NCI-H1694 treated with DMSO at 0.1 percent for 48 hours (cell line): ENCODE results near the gene ADAMTSL1.

Source experiments
- DNase-seq: peaks from one replicate; lab custom pipeline; 2025; lab: John Stamatoyannopoulos, UW

Gene ADAMTSL1

DNA sequence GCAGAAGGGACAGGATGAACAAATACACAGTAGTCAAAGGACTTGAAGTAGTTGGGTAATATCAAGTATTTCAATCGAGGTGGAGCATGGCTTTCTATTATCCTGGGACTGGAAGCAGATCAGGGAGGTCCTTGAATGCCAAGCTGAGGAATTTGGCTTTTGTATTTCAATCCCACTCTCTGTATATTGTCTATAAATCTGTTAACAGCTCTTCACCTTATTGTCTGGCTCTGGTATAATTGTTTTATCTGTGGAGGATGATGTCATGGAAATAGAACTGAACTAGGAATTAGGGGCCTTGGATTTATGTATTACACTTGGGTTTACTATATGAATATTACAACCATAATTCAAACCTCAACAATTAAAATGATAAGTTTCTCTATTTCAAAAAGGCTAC lies 6.3 kb upstream of the ADAMTSL1 start:
- no peak for DNase-seq

DNA sequence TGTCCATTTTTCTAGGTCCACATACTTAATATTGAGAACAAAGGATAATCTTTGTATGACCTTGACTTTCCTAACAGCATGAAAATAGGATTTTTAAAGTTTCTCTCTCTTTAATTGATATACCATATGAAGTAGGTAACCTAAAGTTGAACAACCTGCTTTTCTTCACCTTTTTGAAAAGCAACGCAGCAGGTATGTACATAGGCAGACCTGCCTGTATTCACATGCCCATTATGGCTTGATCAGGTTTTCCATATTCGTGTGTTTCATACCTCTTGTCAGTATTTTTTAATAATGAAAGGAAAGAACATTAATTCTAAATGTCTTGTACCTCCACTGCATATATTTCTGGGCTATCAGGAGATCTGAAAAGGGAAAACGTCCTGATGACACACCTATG lies 1.5 kb upstream of the ADAMTSL1 start:
- DNase-seq, result no peak

DNA sequence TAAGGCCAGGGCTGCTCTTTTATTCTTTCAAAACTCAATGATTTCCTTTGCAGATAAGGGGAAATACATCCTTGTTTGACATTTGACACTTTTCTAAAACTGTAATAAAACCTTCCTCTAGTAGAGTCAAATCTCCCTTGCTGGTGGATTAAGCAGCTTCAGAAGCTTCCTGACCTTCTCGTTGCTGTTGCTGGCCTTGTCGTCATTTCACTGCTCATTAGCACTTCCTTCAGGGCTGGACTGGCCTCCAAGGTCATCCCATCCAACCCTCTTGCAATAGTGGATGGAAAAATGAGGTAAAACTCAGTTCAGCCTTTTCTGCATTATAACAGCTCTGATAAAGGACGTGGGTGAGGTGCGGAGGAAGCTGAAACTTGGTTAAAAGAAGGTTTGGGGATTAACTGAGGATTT lies 1.1 kb upstream of the ADAMTSL1 start:
- DNase-seq, result no peak

DNA sequence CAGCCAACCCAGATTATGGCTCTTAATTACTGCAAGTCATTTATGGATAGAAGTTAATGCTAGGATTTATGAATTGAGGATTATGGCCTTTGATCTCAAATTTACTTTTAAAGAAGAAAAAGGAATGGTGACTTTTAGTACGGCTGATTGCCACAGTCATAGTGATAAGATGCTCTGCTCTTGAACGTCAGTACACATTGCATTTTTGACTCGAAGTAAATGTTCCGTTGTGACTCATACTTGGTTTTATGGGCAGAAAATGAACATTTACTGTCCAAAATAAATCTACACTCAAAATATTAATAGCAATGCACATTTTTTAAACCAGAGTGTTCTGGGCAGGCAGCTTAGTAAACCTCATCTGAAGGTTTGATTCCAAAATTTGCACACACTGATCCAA lies 830 bp downstream of the ADAMTSL1 start:
- no peak for DNase-seq

DNA sequence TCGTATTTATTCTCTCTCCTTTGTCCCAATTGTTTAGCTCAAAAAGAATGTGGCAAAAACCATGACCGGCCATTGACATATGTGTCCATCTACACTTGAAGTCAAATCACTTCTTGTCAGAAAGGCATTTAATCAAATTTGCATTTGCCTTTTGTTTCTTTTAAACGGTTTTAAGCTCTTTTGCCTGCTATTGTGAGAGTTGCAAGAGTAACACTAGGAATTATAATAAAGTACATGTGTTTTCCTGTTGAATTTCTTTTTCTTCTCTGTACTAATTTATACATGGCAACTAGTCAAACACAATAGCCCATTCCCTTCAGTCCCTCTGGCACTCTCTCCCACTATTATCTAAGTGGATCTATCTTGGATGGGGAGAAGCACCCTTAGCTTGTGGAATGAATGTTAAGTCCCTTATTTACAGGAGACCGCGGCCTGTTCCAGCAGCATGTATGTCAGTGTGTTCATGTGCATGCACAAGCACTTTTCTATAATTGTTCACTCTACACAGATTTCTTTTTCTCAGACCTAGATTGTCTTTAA lies 3.2 kb downstream of the ADAMTSL1 start:
- DNase-seq, result no peak

DNA sequence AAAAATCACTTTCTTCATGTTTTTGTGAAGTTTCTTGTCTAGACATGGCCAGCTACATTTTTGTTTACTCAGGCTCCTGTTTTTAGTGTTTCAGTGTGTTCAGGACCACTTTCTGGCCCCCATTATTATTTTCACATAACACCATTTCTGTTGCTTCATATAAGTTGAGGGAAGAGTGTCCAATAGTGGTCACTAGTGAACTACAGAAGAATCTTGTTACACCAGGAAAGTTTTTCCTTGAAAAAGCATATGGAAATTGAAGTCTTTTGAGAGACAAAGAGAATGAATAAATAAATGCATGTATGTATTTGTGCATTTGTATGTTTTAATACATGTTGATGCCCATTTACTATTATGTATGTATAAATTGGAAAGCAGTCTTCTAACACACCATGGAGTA lies 3.8 kb downstream of the ADAMTSL1 start:
- DNase-seq, result no peak

DNA sequence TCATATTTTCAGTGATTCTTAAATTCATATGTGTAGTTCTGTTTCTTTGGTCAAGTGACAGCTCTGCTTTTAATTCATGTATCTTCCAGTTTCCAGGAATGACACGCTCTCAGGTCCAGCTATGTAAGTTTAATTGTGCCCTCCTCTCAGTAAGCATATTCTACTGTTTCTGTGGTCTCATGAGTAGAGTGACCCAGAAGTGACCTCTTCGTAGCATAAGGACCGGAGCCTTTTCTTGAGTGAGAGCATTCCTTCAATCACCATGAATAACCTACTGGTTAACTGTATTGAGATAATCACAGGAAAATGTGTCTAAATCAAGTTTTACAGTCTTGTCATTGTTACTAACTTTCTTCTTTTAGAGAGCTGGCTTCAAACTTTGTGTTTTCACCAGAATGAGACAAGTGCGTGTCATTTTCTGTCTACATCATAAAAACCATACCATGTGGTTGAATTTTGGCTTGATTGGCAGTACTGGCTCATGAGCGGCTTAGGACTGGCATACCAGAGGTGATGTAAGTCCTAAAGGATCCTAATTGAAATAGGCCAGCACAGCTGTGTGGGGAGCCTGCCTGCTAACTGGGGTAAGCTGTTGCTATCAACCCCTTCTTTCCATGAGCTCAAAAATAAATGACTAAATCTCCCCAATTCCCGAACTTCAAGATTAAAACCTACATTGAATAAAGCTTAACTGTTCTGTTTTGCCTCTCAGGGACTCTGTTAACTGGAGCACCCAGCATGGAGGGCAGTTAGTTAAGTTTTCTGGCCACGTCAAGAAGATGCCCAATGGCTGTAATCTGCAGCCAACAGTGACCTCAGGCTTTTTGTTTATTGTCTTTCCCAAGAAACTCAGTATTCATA lies 4.8 kb downstream of the ADAMTSL1 start:
- no peak for DNase-seq

DNA sequence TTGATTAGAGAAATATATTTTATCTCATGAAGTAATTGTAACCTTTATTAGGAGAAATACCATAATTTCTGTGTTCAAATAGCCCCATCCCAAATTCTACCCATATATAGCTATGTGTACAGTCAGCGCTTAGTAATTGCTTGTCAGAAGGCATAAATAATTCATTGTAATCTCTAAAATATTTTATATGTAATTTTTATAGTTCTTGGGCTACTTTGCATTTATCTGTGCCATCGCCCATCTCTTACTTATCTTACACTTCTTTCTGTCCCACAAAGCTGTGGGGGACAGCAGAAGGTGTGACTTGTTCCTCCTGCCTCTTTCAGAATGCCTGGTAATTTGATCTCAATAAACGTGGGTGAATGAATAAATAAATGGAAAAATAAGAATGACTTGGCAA lies 5.5 kb downstream of the ADAMTSL1 start:
- no peak for DNase-seq

DNA sequence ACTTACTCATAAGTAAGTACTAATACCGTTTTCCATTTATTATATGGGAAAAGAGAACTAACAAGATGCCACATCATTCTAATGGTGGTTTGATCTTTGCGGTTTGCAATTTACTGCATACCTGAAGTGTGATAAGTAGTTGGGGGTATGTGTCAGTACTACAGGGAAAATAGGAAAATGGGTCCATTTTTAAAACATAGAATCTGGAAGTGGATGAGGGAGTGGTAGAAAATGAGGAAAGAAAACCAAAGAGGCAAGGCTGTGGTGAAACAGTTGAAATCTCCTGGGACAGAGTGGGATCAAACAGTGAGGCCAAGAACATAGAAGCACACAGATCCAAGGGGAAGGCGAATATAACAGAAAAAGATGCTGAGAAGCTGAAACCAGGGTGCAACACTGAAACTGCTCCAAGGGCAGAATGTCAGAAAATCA lies 6.7 kb downstream of the ADAMTSL1 start:
- no peak for DNase-seq

DNA sequence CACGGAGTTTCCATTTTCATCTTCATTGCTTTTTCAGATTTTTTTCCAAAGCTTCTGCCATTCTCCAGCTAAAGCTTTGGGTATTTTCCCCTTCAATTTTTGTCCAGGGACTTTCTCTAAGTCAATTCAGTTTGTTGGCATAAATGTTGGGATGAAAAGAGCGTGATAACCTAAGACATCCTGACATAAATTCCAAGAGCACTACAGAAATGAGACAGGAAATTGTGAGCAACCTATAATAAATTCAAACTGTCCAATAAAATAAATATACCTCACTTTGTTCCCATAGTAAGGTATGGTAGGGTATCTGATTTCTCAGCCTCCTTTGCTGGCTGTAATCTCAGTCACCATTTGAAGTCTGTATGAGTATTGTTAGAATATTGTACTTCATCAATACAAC lies 8.4 kb downstream of the ADAMTSL1 start:
- DNase-seq, result no peak

DNA sequence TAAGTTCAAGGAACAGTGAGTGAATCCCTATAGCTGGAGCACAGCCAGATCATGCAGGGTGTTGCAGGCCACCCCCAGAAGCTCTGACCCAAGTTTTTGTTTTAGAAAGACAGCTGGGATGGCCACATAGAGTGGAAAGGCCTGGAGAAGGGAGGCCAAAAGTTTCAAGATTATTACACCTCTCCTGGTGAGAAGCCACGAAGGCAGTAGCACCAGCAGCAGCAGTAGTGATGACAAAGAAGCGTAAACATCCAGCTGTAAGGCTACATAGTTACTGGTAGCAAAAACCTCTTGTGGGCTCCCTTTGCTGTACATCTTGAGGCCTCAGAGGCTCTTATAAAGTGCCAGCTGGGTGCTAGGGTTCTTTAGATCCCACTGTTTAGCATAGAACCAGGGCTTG lies 11.8 kb downstream of the ADAMTSL1 start:
- no peak for DNase-seq

DNA sequence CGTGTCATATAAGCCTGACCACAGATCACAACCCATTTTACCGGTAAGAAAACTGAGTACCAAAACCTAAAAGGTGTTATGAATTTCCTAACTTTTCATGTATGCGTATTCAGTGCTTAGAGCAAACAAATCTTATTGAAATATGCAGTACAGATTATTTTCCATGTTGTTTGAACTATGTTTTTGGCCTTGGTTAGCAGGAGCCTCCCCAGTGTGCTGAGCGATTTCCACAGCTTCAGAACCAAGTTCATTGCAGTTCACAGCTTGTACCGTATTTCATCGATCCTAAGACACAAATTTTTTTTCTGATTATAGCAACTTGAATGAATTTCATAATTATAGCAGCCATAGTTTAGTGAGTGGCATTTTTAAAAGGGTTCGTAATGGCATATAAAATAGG lies 13.7 kb downstream of the ADAMTSL1 start:
- DNase-seq, result no peak

DNA sequence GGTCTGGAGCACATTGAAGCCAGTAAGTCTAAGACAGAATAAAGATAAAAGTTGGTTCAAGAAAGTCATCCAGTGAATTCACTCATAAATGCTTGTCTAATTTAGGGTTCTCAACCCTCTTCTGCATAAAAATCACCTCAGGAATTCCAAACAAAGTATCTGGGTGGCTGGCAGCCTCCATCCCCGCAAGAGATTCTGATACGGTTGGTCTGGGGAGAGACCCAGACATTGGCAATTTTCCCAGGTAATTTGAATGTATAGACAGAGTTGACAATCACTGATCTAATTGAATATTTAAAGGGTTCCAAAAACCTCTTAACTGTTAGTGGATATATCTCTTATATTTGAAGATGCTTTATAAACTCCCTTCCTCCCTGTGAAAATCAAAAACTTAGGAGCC lies 14.9 kb downstream of the ADAMTSL1 start:
- DNase-seq, result no peak

DNA sequence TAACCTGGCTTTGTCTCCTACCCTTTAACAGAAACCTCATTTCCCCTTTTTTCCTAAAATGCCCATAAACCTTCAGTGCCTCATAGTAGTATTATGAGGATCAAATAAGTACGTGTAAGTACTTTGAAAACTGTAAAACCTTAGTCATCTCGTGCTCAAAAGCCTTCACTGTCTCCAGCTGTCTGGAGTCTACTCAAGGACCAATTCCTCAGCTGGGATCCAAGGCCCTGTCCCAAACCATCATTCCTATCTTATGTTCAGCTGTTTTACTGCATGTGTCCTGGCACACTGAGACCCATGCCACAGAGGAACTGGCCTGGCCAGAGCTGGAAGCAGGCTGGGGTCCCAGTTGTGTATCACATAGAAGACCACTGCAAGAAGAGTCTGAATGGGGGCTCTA lies 15.9 kb downstream of the ADAMTSL1 start:
- DNase-seq, result no peak

DNA sequence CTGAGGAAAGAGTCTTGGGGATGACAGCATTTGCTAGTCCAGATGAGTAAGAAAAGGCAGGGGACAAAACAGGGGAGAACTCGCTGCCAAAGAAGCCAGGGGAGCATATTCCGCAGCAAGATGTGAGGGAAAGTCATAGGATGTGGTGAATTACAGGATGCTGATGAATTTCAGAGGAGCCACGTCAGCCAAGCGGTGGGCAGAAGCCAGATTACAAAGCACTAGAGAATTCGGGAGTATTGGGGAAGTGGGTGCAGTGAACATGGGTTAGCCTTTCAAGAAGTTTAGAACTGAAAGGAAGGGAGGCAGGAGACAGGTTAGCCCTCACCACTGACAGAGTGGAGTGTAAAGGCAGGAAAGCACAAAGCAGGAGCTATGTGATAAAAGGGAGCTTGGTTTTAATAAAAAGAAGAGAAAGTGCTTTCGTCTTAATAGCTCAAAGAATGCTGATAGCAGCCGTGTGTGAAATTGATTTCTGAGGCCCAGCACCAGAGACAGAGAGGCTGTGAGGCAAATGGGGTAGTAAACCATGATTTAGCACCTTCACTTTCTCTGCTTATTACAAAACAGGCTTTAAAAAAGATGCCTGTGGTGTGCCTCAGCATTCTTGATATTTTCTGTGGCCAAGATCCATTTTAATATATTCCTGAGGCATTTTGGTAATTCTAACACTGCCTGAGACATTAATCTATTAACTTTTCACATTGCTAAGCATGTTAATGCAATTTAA lies 16.9 kb downstream of the ADAMTSL1 start:
- DNase-seq, result no peak

DNA sequence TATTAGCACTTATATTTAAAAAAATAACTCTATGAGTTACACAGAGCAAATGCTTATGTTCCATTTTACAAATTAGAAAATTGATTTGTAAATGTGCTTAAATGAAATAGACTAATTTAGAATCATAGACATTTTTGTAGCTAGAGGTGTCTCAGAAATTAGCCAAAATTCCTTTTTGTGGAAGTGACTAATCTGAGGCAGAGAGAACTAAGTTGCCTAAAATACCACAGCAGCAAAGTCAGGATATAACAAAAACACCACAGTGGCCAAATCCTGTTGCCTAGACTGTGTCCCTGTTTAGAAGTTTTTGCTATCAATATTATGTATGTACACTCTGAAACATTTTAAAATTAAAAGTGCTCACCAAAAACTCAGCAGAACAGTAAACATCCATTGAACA lies 18.7 kb downstream of the ADAMTSL1 start:
- no peak for DNase-seq

DNA sequence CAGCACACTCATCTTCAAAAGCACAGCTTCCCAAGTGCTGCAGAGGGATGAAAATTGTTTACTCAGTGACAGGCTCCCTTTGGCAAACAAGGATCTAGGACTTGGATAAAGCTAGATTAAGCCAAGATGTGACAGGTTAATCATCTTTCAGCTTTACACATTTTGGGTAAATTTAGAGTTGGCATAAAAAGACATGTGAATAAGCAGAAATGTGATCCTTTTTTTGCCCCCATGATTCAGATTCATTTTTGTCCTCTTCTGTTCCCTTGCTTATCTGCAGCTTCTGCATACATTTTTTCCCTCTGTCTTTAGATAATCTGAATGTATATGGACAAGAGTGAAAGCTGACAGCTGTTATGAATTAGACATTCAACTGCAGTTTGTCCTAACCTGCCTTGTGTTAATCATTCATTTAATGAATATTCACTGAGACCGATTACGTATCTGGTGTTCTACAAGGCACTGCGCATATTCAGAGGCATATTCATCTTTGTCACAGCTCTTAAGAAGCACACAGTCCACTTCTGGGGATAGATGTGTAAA lies 19.6 kb downstream of the ADAMTSL1 start:
- DNase-seq, result no peak

DNA sequence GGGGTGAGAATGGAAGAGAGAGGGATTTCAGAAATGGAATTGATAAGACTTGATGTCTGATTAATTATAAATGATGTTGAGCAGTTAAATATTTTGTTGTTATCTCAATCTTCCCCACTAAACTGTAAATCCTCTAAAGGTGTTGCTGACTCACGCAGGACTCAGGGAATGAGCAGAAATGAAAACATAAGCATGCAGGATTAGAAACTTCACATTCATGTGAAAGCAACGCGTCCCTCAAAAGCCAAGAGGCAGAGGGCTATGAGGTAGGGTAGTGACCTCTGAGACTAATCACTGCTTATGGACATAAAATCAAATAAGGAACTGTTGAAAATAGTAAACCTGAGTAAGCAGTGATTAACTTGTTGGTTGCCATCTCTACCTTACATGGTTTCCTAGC lies 21.1 kb downstream of the ADAMTSL1 start:
- no peak for DNase-seq

DNA sequence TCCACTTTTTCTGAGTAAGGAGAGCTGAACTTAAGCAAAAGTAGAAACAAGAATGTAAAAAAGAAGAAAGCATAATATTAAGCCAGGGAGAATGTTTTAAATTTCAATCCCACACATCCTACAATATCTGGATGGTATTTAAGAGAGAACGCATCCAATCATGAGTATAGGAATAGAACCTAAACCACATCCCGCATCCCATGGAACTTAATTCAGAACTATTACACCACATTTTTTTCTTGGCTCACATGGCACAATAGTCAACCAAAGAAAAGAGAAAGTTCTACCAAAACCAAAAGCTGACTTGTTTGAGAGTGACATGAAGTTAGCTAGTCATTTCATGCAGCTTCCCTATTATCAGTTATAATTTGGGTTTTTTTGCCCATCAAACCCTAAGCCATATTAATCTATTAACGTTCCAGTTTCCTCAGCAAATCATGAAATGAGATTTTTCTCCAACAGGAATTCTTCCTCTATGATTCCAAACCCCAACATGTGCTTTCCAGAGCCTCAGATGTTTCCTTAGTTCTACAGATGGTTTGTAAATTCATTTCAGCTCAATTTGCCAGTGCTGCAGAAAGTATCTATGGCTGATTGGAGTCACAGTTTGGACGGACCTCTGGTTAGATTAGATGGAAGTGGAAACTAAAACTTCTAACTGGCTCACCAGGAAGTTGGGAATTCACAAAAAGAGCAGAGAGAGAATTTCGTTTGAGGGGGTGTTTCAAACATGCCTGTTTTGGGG lies 22.5 kb downstream of the ADAMTSL1 start:
- no peak for DNase-seq

DNA sequence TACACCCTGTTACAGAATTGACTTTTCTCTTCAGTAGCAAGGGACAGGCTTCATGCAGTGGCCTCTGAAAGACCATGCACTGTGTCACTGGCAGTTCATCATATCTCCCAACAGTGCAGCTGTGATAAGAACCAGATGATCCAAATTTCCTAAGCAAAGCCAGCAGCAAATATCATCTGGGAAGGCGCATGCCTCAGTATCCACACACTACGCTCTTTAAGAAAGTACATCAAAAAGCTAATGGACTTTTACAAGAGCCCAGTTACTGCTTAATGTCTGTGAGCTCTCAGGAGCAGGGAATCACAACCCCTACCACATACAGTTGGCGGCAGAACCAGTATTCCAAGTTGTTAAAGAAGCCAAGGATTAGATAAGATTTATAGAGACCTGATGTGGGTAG lies 25.1 kb downstream of the ADAMTSL1 start:
- no peak for DNase-seq

DNA sequence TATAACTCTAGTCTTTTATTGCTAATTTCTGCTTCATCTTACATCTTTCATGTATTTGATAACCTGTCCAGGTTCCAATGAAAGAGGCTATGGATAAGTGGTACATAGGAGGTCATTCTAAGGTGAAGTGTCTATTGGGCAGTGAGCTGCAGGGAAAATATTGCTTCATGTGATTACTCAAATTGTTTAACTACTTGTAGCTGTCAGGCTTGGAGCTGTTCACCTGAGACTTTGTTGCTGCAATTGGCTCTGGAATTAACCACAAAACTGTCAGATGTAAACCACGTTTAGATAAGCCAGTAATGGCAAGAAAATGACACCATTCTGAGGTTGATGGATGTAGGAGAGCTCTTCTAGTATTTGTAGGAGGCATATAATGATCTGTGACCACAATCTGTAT lies 26.0 kb downstream of the ADAMTSL1 start:
- no peak for DNase-seq

DNA sequence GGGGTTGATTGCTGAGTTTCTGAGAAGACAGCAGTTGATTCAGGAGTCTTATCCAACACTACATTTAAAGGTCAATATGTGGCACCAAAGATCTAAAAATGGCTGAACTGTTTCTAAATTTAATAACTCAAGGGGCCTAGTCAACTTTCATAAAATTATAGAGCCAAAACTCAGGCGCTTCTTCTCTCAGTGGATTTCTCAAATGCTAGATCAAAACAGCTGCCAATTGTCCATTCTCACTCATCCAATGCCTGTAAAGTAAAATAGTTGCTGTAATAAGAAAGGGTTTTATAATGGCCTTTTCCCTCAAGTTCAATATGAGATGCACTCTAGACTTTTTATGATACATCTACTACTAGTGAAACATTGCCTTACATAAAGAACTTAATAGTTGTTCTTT lies 26.5 kb downstream of the ADAMTSL1 start:
- no peak for DNase-seq
